GM06990 (cell line): ENCODE results near the gene TTLL3.
"Not testable (repeated sequence)": the region's sequence is repeated elsewhere in the genome, so short reads cannot be mapped to it uniquely, and the experiment has no call there.

Source experiments
- DNase-seq: peaks from one replicate; pipeline ENCODE4 v3.0.0-alpha.2; 2011; ENCODE audit not compliant: insufficient read length; ENCODE audit errors: extremely low read depth
- H3K27me3 ChIP-seq: replicated peaks from 2 replicates; pipeline ENCODE4 v1.6.0; 2011; ENCODE audit warnings: low read length; ENCODE audit not compliant: control insufficient read depth, insufficient read depth
- H3K36me3 ChIP-seq: 2 replicates; pipeline ENCODE4 v1.5.1; 2011; ENCODE audit warnings: low read length; ENCODE audit not compliant: control insufficient read depth, insufficient read depth
- H3K4me3 ChIP-seq: replicated peaks from 2 replicates; pipeline ENCODE4 v1.5.1; 2011; ENCODE audit warnings: low read depth, mild to moderate bottlenecking, control low read depth, low read length
- TF ChIP-seq, protein P1 (sequence below): IDR thresholded peaks from 2 replicates; pipeline ENCODE4 v1.5.1; 2011; ENCODE audit warnings: low read length, control low read depth, mild to moderate bottlenecking, inconsistent platforms; ENCODE audit not compliant: insufficient read depth, poor library complexity, severe bottlenecking

The TTLL3 gene

DNA sequence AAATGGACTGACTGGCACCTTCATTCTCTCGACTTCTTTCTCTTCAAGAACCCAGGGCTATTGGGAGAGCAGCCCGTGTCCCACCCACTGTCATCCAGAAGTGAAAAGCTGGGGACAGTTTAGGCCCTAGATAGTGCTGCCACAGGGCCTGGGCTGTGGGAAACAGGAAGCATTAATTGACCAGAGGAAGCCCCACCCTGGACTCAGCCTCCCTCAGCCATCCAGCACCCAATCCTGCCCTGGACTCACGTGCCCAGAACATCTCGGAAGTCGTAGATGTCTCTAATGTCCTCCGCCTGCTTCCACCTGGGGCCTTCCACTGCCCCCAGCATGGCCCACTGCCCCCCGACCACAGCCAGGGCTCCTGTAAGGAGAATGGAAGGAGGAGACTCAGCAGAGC lies 42.6 kb upstream of the TTLL3 start:
- DNase-seq, result no peak
- Histone ChIP-seq H3K36me3 (no peaks in the 10 kb centered on the region; the same call in 1 of the 2 replicates), H3K27me3 (no peaks in the 10 kb centered on the region), H3K4me3 (no peak overlapping the region)
- TF ChIP-seq, protein P1, sequence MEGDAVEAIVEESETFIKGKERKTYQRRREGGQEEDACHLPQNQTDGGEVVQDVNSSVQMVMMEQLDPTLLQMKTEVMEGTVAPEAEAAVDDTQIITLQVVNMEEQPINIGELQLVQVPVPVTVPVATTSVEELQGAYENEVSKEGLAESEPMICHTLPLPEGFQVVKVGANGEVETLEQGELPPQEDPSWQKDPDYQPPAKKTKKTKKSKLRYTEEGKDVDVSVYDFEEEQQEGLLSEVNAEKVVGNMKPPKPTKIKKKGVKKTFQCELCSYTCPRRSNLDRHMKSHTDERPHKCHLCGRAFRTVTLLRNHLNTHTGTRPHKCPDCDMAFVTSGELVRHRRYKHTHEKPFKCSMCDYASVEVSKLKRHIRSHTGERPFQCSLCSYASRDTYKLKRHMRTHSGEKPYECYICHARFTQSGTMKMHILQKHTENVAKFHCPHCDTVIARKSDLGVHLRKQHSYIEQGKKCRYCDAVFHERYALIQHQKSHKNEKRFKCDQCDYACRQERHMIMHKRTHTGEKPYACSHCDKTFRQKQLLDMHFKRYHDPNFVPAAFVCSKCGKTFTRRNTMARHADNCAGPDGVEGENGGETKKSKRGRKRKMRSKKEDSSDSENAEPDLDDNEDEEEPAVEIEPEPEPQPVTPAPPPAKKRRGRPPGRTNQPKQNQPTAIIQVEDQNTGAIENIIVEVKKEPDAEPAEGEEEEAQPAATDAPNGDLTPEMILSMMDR, result no peak

DNA sequence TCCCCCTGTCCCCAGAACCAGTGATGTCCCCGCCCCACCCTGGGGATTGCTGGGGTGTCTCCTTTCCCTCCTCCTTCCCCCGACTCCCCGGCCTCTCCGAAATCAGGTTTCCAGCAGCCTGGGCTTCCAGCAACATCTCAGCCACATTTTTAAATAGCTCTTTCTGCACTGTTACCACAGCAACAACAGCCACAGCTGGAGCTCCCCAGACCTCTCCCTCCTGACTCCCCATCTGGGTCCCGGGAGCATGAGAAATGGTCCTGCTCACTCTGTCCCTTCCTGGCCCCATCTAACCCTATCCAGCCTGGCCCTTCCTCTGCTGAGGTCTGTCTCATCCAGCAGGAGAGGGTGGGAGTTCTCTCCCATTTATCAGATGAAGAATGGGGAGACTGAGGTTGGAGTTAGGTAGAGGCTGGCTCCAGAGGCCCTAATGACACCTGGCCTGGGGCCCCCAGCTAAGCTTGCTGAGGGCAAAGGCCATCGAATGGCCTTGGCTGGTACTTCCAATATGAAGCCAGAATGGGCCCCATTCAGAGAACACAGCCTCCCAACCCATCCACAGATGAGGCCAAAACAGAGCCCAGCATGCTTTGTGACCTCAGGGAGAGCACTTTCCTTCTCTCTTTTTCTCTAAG lies 41.8 kb upstream of the TTLL3 start:
- no peak for DNase-seq
- no peak overlapping the region for H3K4me3 ChIP-seq
- no peaks in the 10 kb centered on the region for H3K27me3 ChIP-seq
- TF ChIP-seq, protein P1, result no peak
- no peaks in the 10 kb centered on the region; the same call in 1 of the 2 replicates for H3K36me3 ChIP-seq

DNA sequence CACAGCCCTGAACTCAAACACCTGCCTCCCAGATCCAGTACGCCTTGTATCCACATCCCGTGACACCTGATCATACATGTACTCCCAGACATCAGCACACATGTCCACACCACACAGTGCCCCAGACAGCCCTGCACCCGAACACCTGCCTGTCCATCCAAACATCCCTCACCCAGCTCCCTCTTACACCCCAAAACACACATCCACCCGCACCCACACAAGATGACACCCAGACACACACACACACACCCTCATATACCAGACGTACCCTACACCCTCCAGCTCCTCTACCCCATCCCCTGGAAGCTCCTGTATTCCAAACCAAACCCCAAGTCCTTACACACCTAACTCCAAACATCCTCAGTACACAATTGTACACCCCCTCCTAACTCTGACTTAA lies 41.0 kb upstream of the TTLL3 start:
- no peak overlapping the region; the same call in 1 of the 2 replicates for H3K4me3 ChIP-seq
- no peaks in the 10 kb centered on the region; the same call in 1 of the 2 replicates for H3K36me3 ChIP-seq
- TF ChIP-seq, protein P1, result no peak
- no peak for DNase-seq
- no peaks in the 10 kb centered on the region for H3K27me3 ChIP-seq

DNA sequence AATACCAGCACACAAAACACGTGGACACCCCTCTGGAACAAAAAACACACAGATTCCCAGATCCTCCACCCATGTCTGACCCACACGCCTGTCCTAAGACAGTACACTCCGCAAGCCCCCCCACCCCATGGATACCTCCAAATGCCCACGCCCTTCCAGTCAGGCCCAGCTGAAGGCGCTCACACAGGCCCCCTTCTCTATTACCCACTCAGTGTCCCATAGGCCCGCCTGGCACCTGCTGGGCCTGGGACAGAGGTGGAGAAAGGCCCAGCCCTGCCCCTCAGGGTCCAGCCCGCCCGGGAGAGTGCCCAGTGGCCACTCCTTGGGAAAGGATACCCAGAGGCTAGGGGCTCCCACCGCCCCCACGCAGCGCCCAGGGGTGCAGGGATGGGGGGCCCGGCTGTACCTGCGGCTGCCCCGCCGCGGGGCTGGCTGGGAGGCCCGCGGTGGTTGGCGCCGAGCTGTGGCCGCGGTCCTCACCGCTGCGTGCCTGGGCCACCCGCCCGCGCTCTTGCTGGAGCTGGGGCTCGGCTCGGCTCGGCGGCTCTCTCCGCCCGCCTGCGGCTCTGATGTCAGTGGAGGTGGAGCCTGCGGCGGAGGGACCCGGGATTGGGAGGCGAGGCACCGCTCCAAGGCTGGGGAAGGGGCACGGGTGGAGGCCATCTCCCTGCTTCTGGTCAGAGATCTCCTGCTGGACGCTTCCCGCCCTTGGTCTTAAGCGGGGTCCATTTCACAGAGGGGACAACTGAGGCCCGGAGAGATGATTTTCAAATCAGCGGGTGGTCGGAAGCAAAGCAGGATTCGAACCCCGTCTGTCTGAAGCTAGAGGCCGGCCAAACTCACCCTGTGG lies 40.4 kb upstream of the TTLL3 start, which contains the start of gene CAMK1:
Gene CAMK1, minus strand, starts transcription at position 522 of the 850 bp plus-strand sequence. CDS start 2,198 bp downstream, outside the sequence.
- Histone ChIP-seq H3K4me3 (peak within 1 kb of the TSS; percentile 51), H3K36me3 (no peaks in the 10 kb centered on the region; the same call in 1 of the 2 replicates), H3K27me3 (no peaks in the 10 kb centered on the region)
- DNase-seq, result peak; percentile 48
- TF ChIP-seq, protein P1, result no peak

DNA sequence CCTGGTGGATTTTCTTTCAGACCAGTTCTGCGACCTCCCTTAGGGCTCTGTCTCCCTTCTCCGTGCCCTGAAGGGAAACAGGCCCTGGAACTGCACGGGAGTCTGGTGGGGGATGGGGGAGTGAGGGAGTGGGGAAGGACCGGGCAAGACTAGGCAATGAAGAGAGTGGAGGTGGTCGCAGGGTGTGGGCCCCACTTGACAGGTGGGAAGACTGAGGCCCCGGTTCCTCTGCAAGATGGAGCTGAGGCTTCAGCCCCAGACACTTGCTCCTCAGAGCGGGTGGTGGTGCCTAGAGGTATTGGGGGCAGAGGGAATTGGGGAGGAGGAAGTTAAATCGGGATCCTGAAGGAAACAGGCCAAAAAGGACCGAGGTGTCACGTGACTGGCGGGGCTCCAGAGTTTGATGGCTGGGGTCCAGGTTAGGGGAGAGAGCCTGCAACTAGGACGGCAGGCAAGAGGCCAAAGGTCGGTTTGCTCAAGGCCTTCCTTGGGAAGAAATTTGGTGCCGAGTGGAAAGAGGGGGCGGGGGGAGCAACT lies 39.7 kb upstream of the TTLL3 start:
- no peak for DNase-seq
- Histone ChIP-seq H3K36me3 (no peaks in the 10 kb centered on the region; the same call in 1 of the 2 replicates), H3K27me3 (no peaks in the 10 kb centered on the region), H3K4me3 (peak overlapping the region; percentile 51)
- TF ChIP-seq, protein P1, result no peak

DNA sequence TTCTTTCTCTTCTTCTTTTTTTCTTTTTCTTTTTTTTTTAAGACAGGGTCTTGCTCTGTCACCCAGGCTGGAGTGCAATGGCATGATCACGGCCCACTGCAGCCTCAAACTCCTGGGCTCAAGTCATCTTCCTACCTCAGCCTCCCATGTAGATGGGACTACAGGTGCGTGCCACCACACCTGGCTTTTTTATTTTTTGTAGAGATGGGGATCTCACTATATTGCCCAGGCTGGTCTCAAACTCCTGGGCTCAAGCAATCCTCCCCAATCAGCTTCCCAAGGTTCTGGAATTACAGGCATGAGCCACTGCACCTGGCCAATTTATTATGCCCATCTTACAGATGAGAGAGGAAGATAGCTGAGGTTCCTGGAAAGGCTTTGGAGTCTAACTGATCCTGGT lies 39.1 kb upstream of the TTLL3 start:
- not testable (repeated sequence) for H3K27me3 ChIP-seq, H3K4me3 ChIP-seq, H3K36me3 ChIP-seq, DNase-seq
